Sigmoid colon (tissue), 3 donors: ENCODE measurements around the gene DCBLD2.

Experiments
- POLR2A ChIP-seq, 2 donors: fragments of 450-650 bp; IDR thresholded peaks; one replicate each; pipeline ENCODE4 v1.6.1; 2016; ENCODE audit warnings: antibody characterized with exemption in 2 of 2, mild to moderate bottlenecking in 2 of 2, moderate library complexity in 2 of 2
- TF ChIP-seq, protein P1 (sequence below), 4 experiments: fragments of 450-650 bp in 3 of 4; fragments of 200-600 bp in 1 of 4; IDR thresholded peaks; one replicate each; pipeline ENCODE4 v1.5.1; 2016 to 2019; ENCODE audit warnings: antibody characterized with exemption in 4 of 4, mild to moderate bottlenecking in 3 of 4, moderate library complexity in 2 of 4

DNA sequence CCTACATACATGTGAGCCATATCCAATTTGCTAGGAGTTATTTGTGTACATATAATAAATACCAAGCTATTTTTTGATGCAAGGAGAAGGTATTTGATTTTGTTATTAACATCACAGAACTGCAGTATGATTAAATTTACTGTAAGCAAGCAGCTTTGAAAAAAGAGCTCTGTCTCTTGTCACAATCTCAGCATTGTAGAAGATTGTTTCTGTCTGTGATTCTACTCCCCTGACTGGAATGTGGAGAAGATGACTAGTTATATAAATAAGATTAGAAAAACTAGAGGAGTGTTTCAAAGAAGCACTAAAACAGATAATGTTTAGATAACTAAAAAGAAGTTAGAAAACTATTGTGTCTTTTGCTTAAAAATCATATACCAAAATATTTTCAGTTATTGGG is 17.1 kb upstream of the DCBLD2 start:
- TF ChIP-seq, protein P1, sequence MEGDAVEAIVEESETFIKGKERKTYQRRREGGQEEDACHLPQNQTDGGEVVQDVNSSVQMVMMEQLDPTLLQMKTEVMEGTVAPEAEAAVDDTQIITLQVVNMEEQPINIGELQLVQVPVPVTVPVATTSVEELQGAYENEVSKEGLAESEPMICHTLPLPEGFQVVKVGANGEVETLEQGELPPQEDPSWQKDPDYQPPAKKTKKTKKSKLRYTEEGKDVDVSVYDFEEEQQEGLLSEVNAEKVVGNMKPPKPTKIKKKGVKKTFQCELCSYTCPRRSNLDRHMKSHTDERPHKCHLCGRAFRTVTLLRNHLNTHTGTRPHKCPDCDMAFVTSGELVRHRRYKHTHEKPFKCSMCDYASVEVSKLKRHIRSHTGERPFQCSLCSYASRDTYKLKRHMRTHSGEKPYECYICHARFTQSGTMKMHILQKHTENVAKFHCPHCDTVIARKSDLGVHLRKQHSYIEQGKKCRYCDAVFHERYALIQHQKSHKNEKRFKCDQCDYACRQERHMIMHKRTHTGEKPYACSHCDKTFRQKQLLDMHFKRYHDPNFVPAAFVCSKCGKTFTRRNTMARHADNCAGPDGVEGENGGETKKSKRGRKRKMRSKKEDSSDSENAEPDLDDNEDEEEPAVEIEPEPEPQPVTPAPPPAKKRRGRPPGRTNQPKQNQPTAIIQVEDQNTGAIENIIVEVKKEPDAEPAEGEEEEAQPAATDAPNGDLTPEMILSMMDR (IDR thresholded peaks at IDR 0.05) = no peak
- no peak for TF ChIP-seq POLR2A (IDR thresholded peaks at IDR 0.05)
